AG04450 (cell line): ENCODE data around the gene NUMB. TPM values are rescaled to one million over a fixed set of nuclear protein-coding genes. Genes with fewer than 3 reads are reported as not detected.

Experiments
- CTCF ChIA-PET: fragments of 300-600, 350-600 bp; formaldehyde crosslinking; extraction: SDS; loops from one replicate; lab custom pipeline; 2022; ENCODE audit warnings: antibody characterized with exemption, inconsistent platforms; lab: Charles Lee
- POLR2A ChIA-PET: fragments of 350-600 bp; formaldehyde crosslinking; extraction: SDS; loops from one replicate; lab custom pipeline; 2021; ENCODE audit warnings: antibody characterized with exemption, inconsistent platforms; lab: Yijun Ruan, JAX
- DNase-seq: peaks from one replicate; pipeline ENCODE4 v3.0.0-alpha.2; 2011; ENCODE audit warnings: low read depth, low spot score
- H3K27ac ChIP-seq: one replicate; pipeline ENCODE4 v1.5.1; 2012; ENCODE audit warnings: low read depth, low read length, control low read depth
- H3K27me3 ChIP-seq: one replicate; pipeline ENCODE4 v1.6.0; 2012; ENCODE audit warnings: low read length; ENCODE audit not compliant: control insufficient read depth, insufficient read depth
- H3K4me3 ChIP-seq: 2 replicates; pipeline ENCODE4 v1.5.1; 2011; ENCODE audit warnings: mild to moderate bottlenecking, low read depth, low read length, control low read depth
- H3K9me3 ChIP-seq: 2 replicates; pipeline ENCODE4 v1.5.1; 2012; ENCODE audit warnings: low read length; ENCODE audit not compliant: control insufficient read depth, insufficient read depth
- polyA plus RNA-seq: library from polyadenylated mRNA; depleted of rRNA; stranded (reverse); fragments of >200 nt; gene quantifications from 2 replicates; pipeline ENCODE4 v1.2.3, GENCODE V29; 2011
- TF ChIP-seq, protein P1 (sequence below): IDR thresholded peaks from 2 replicates; pipeline ENCODE4 v1.5.1; 2011; ENCODE audit warnings: low read depth, low read length, control low read depth, inconsistent platforms

The NUMB gene
- polyA plus RNA-seq, 1 experiment: 152 TPM

DNA sequence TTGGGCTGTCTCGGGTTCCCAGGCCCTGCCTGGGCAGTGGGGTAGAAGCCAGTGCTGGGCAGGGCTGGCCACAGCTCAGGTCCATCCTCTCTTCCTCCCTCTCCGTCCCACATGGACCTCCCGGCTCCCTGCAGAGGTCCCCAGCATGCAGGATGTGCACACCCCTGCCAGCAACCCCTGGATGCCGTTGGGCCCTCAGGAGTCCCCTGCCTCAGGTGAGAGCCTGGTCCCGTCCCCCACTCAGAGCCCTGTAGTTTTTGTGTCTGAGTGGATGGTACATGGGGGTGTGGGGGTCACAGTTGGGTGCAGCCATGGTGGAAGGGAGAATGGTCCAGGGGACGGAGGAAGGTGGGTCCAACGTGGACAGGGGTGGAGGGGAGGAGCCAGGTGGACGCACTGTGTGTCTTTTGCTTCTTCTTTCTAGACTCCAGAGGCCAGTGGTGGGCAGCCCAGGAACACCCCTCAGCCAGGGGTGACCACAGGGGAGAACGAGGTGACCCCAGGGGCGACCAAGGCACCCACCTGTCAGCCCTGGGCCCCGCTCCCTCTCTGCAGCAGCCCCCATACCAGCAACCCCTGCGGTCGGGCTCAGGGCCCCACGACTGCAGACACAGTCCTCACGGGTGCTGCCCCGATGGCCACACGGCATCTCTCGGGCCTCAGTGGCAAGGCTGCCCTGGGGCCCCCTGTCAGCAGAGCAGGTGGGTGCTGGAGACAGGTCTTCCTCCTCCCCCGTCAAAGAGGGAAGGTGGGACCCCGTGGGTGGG lies 199.3 kb downstream of the NUMB start:
- TF ChIP-seq, protein P1, sequence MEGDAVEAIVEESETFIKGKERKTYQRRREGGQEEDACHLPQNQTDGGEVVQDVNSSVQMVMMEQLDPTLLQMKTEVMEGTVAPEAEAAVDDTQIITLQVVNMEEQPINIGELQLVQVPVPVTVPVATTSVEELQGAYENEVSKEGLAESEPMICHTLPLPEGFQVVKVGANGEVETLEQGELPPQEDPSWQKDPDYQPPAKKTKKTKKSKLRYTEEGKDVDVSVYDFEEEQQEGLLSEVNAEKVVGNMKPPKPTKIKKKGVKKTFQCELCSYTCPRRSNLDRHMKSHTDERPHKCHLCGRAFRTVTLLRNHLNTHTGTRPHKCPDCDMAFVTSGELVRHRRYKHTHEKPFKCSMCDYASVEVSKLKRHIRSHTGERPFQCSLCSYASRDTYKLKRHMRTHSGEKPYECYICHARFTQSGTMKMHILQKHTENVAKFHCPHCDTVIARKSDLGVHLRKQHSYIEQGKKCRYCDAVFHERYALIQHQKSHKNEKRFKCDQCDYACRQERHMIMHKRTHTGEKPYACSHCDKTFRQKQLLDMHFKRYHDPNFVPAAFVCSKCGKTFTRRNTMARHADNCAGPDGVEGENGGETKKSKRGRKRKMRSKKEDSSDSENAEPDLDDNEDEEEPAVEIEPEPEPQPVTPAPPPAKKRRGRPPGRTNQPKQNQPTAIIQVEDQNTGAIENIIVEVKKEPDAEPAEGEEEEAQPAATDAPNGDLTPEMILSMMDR: no peak
- no peak for DNase-seq

DNA sequence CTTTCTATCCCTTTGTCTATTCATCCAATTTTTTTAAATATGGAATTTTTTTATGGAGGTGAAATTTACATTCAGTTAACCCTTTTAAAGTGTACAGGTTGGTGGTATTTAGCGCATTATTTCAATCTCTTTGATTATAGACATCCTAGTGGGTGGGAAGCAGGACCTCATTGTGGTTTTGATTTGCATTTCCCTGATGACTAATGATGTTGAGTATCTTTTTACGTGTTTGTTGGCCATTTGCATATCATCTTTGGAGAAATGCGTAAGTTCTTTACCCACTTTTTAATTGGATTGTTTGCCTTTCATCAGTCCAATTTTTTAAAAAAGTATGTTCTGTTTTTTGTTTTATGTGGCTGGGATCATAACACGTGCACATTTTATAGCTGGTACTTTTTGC lies 200.3 kb downstream of the NUMB start:
- ChIA-PET POLR2A (no interaction called here), CTCF (no interaction called here)
- H3K4me3 ChIP-seq: no peak overlapping the region
- H3K27ac ChIP-seq: no peak overlapping the region
- no peaks in the 10 kb centered on the region for H3K27me3 ChIP-seq
- no peaks in the 10 kb centered on the region; the same call in 1 of the 2 replicates for H3K9me3 ChIP-seq
- DNase-seq: no peak
- TF ChIP-seq, protein P1: no peak

More for the DNA sequence above, 199.3 kb downstream of the NUMB start:
- Histone ChIP-seq H3K4me3 (no peak overlapping the region), H3K27me3 (no peaks in the 10 kb centered on the region), H3K9me3 (no peaks in the 10 kb centered on the region; the same call in 1 of the 2 replicates), H3K27ac (no peak overlapping the region)
- POLR2A ChIA-PET: no interaction called here
- CTCF ChIA-PET: no interaction called here

DNA sequence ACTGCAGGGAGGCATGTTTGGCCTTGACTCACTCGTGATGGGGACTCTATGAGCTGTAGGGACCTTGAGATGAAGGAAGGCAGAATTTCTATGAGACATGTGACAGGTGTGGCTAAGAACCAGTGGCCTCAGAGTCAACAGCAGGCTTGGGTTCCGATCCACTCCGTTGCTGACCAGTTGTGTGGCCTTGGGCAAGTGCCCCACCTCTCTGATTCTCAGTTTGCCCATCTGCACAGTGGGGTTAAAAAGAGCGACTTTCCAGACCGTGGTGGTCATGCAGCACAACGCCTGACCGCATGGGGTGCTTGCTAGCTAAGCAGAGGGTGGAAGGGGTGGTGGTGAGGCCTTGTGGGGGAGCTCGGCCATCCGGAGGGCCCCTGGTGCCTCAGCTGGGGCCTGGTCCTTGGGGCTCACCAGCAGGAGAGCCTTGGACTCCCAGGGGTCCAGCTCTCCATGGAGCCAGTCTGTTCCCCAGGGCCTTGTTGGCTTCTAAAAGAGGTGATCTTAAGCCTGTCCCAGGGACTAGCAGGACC lies 202.6 kb downstream of the NUMB start:
- Histone ChIP-seq H3K4me3 (no peak overlapping the region), H3K27ac (no peak overlapping the region), H3K27me3 (no peaks in the 10 kb centered on the region), H3K9me3 (no peaks in the 10 kb centered on the region; the same call in 1 of the 2 replicates)
- ChIA-PET CTCF (interaction anchor here (1.4 kb wide), 1 partner anchor 82 kb away, joined by 3 read pairs; no protein-coding TSS in a partner anchor), POLR2A (interaction anchor here (0.6 to 1.0 kb wide), 2 partner anchors 10 to 260 kb away, joined by 4 read pairs; no protein-coding TSS in a partner anchor)
- DNase-seq: no peak
- TF ChIP-seq, protein P1: no peak

DNA sequence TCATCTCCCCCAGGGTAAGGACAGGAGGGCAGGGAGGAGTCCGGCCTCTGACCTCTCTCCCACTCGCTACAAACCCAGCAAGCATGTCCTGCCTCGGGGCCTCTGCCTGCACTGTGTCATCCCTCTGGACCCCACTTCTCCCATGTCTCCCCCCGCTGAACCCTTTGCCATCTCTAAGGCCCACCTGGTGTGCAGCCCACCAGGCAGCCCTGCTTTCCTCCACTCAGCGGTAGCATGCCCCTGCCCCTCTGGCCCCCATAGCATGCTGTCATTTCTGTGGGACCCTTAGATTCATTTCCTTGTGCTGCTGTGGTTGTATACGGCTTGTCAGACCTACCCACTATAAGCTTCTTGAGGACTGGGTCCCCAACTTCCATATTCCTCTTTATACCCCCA lies 203.3 kb downstream of the NUMB start:
- H3K4me3 ChIP-seq: no peak overlapping the region
- no peak for DNase-seq
- H3K27ac ChIP-seq: no peak overlapping the region
- TF ChIP-seq, protein P1: no peak
- no peaks in the 10 kb centered on the region; the same call in 1 of the 2 replicates for H3K9me3 ChIP-seq
- POLR2A ChIA-PET: no interaction called here
- H3K27me3 ChIP-seq: no peaks in the 10 kb centered on the region
- CTCF ChIA-PET: no interaction called here
